ENCODE data around the gene RNF215. TPM values are rescaled to one million over a fixed set of nuclear protein-coding genes. Genes with fewer than 3 reads are reported as not detected.

The RNF215 gene
- total and polyA plus RNA-seq, 2 of the 13 experiments (the other 11 are each of a cell fraction or from before 2014, with no cell fraction given), result 5.3 to 6.1 TPM

GRCh38 chr22:30421695-30422480 lies 34.7 kb upstream of the RNF215 start (continued):
- TF ChIP-seq PHF20 (CRISPR knock-in tag; IDR thresholded peaks at IDR 0.05) (no peak), SNAPC5 (CRISPR knock-in tag; IDR thresholded peaks at IDR 0.05; ENCODE audit: borderline replicate concordance) (no peak), ZNF782 (CRISPR knock-in tag; IDR thresholded peaks at IDR 0.05; ENCODE audit: borderline replicate concordance) (no peak), ARNTL (CRISPR knock-in tag; IDR thresholded peaks at IDR 0.05) (no peak), ZNF235 (CRISPR knock-in tag; IDR thresholded peaks at IDR 0.05; ENCODE audit: borderline replicate concordance) (no peak), TEF (CRISPR knock-in tag; IDR thresholded peaks at IDR 0.05) (no peak), ZNF75D (CRISPR knock-in tag; IDR thresholded peaks at IDR 0.05; ENCODE audit: borderline replicate concordance) (no peak), POGZ (CRISPR knock-in tag; IDR thresholded peaks at IDR 0.05) (no peak), ZNF766 (CRISPR knock-in tag; IDR thresholded peaks at IDR 0.05; ENCODE audit: borderline replicate concordance) (no peak), ZBTB39 (CRISPR knock-in tag; IDR thresholded peaks at IDR 0.05) (0 out of 2 replicates have a peak, but pooled peaks have one; percentile 33), NFYB (CRISPR knock-in tag; IDR thresholded peaks at IDR 0.05) (no peak), PPARG (CRISPR knock-in tag; conservative IDR thresholded peaks at IDR 0.05) (no peak), ZNF550 (CRISPR knock-in tag; IDR thresholded peaks at IDR 0.05; ENCODE audit: borderline replicate concordance) (no peak), STAG1 (CRISPR knock-in tag; IDR thresholded peaks at IDR 0.05) (no peak), ZBTB8A (CRISPR knock-in tag; IDR thresholded peaks at IDR 0.05; ENCODE audit: borderline replicate concordance, low read depth) (no peak), ZNF530 (CRISPR knock-in tag; IDR thresholded peaks at IDR 0.05; ENCODE audit: low read depth) (no peak), KLF15 (CRISPR knock-in tag; IDR thresholded peaks at IDR 0.05; ENCODE audit: borderline replicate concordance) (no peak), ZBTB34 (CRISPR knock-in tag; IDR thresholded peaks at IDR 0.05) (peak; percentile 59; the same call in 1 of the 2 replicates), ZNF557 (CRISPR knock-in tag; IDR thresholded peaks at IDR 0.05) (no peak), CHCHD3 (CRISPR knock-in tag; IDR thresholded peaks at IDR 0.05) (no peak), ATF6 (CRISPR knock-in tag; conservative IDR thresholded peaks at IDR 0.05) (no peak), NFE2L1 (CRISPR knock-in tag; IDR thresholded peaks at IDR 0.05; ENCODE audit: borderline replicate concordance) (no peak), GPN1 (CRISPR knock-in tag; IDR thresholded peaks at IDR 0.05; ENCODE audit: borderline replicate concordance) (no peak), SSRP1 (CRISPR knock-in tag; IDR thresholded peaks at IDR 0.05) (no peak), ZFP62 (CRISPR knock-in tag; IDR thresholded peaks at IDR 0.05) (no peak)
